Glutamatergic neuron (in vitro differentiated cells): ENCODE measurements around the gene PARG. TPM values are rescaled to one million over a fixed set of nuclear protein-coding genes. Genes with fewer than 3 reads are reported as not detected.
"Not testable (repeated sequence)": the region's sequence is repeated elsewhere in the genome, so short reads cannot be mapped to it uniquely, and the experiment has no call there.

Source experiments
- DNase-seq: peaks from one replicate; pipeline ENCODE4 v3.0.0; 2022
- H3K27ac Mint-ChIP-seq: one replicate; pipeline ENCODE4 v1.8.0; 2020; ENCODE audit warnings: mild to moderate bottlenecking, mixed read lengths, inconsistent platforms; ENCODE audit not compliant: unreplicated experiment
- H3K27me3 Mint-ChIP-seq: one replicate; pipeline ENCODE4 v1.8.0; 2020; ENCODE audit warnings: mild to moderate bottlenecking, moderate library complexity, mixed read lengths, inconsistent platforms; ENCODE audit not compliant: unreplicated experiment
- H3K36me3 Mint-ChIP-seq: one replicate; pipeline ENCODE4 v1.8.0; 2020; ENCODE audit warnings: mild to moderate bottlenecking, mixed read lengths, inconsistent platforms; ENCODE audit not compliant: unreplicated experiment
- H3K4me1 Mint-ChIP-seq: one replicate; pipeline ENCODE4 v1.8.0; 2020; ENCODE audit warnings: mild to moderate bottlenecking, low read depth, mixed read lengths, inconsistent platforms; ENCODE audit not compliant: unreplicated experiment
- H3K4me3 Mint-ChIP-seq: one replicate; pipeline ENCODE4 v1.8.0; 2020; ENCODE audit warnings: mild to moderate bottlenecking, mixed read lengths, inconsistent platforms; ENCODE audit not compliant: unreplicated experiment
- H3K9me3 Mint-ChIP-seq: one replicate; pipeline ENCODE4 v1.8.0; 2020; ENCODE audit warnings: mild to moderate bottlenecking, moderate library complexity, mixed read lengths, inconsistent platforms; ENCODE audit not compliant: unreplicated experiment
- total RNA-seq: library from RNA; stranded (reverse); fragmentation: NEBNext Ultra II Directional; extraction: Animal tissue kit (Norgen Biotek cat#: 25700); gene quantifications from one replicate; pipeline ENCODE4 v1.2.1, GENCODE V29; 2021; ENCODE audit not compliant: unreplicated experiment

PARG gene
- total RNA-seq, 1 donor from 2014 or later, result 53.3 TPM

DNA sequence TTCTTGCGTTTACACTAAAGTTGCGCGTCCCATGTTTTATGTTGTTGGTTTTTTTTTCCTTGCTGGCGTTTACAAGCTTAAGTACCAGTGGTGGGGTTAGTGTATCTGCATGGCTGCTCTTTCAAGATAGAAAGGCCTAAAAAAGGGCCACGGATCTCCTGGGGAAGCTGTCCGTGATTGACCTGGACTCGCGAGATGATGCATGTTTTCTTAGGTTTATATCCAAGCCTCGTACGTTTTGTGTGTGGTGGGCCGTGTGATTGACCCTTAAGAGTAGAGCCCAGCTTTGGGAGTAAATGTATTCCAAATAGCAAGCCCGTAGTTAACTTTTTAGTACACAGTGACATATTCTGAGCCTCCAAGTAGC, 495 bp upstream of the PARG start:
- not testable (repeated sequence) for H3K36me3 Mint-ChIP-seq, H3K9me3 Mint-ChIP-seq, DNase-seq, H3K27me3 Mint-ChIP-seq, H3K4me1 Mint-ChIP-seq
- peak overlapping the region; percentile 98 for H3K4me3 Mint-ChIP-seq
- H3K27ac Mint-ChIP-seq, result peak overlapping the region; percentile 93

DNA sequence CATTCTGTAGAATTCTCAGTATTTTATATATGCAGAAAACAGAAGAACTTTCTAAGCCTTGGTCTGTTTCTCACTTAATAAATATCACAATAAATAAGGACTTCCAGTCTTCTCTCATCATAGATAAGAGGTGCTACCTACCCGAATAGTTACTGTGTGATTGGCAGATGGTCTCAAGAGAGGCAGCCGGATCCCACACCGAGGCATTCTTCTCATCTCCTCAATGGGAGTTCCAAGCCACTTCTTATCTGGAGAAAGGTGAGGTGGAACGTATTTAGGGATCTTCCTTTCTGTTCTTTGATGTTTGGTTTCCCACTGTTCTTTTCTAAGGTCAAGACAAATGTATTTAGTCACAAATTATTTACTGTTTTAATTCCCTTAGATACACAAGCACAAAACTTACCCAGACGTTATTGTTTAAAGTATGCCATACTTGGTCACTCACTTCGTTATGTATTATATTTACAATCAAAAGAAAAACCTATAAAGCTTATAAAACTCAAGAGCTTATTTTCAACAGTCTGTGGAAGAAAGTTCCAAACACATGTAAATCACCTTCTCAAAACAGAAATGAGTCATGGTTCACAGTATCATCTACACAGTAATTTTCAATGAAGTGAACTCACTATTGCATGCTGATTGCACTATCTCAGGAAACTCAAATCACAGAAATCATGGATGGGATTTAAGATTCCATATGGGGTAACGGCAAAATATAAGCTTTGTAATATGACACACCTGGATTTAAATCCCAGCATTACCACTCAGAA, 9.7 kb downstream of the PARG start:
- DNase-seq, H3K4me1 Mint-ChIP-seq, H3K27ac Mint-ChIP-seq, H3K27me3 Mint-ChIP-seq, H3K9me3 Mint-ChIP-seq, H3K36me3 Mint-ChIP-seq, H3K4me3 Mint-ChIP-seq: not testable (repeated sequence)

GRCh38 chr10:49931276-49931675, 10.6 kb downstream of the PARG start:
- H3K4me1 Mint-ChIP-seq, H3K36me3 Mint-ChIP-seq, DNase-seq, H3K27ac Mint-ChIP-seq, H3K9me3 Mint-ChIP-seq, H3K4me3 Mint-ChIP-seq, H3K27me3 Mint-ChIP-seq: not testable (repeated sequence)

- H3K9me3 Mint-ChIP-seq, DNase-seq, H3K4me3 Mint-ChIP-seq, H3K36me3 Mint-ChIP-seq, H3K4me1 Mint-ChIP-seq, H3K27me3 Mint-ChIP-seq, H3K27ac Mint-ChIP-seq: not testable (repeated sequence)
Observed at GRCh38 chr10:49923572-49923971, 18.3 kb downstream of the PARG start.

DNA sequence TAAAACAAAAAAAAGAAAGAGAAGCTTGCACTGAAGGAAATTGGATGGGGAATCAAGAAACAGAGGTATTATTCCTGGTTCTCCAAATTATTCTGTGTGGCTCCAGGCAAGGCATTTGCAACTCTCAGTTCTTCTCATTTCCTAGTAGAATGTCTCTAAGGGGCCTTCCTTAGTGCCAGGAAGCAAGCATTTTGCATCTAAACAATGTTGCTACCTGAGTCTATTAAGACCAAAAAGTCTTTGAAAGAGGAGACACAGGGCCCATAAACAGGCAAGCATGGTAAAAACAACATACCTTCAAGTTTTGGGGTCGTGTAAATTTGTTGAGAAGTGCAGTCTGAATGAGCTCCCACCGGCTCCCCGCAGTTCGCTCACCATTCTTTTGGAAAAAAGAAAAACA, 19.8 kb downstream of the PARG start:
- not testable (repeated sequence) for DNase-seq, H3K9me3 Mint-ChIP-seq, H3K36me3 Mint-ChIP-seq, H3K4me3 Mint-ChIP-seq, H3K27ac Mint-ChIP-seq, H3K4me1 Mint-ChIP-seq, H3K27me3 Mint-ChIP-seq

GRCh38 chr10:49917927-49918326, 23.9 kb downstream of the PARG start:
- DNase-seq, H3K36me3 Mint-ChIP-seq, H3K9me3 Mint-ChIP-seq, H3K4me1 Mint-ChIP-seq, H3K27ac Mint-ChIP-seq, H3K27me3 Mint-ChIP-seq, H3K4me3 Mint-ChIP-seq: not testable (repeated sequence)

GRCh38 chr10:49916451-49916850, 25.4 kb downstream of the PARG start:
- not testable (repeated sequence) for DNase-seq, H3K4me1 Mint-ChIP-seq, H3K27me3 Mint-ChIP-seq, H3K9me3 Mint-ChIP-seq, H3K36me3 Mint-ChIP-seq, H3K4me3 Mint-ChIP-seq, H3K27ac Mint-ChIP-seq

DNA sequence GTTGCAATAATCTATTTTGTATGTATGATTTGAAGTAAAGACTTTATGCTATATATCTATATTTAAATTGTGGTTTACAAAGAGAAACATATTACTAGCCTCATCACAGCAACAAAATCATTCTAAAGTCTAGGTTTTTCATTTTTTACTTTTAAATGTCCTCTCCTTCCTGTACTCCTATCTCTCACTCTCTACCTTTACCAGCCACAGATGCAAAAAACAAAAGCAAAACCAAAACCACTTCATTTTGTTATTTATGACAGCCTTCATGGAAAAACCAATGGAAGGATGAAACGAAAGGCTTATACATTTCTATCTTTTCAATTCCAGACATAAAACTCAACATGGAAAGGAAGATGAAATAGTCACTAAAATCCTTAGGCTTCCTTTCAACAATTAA, 31.5 kb downstream of the PARG start:
- not testable (repeated sequence) for H3K27ac Mint-ChIP-seq, H3K9me3 Mint-ChIP-seq, H3K36me3 Mint-ChIP-seq, H3K27me3 Mint-ChIP-seq, H3K4me1 Mint-ChIP-seq, H3K4me3 Mint-ChIP-seq, DNase-seq

DNA sequence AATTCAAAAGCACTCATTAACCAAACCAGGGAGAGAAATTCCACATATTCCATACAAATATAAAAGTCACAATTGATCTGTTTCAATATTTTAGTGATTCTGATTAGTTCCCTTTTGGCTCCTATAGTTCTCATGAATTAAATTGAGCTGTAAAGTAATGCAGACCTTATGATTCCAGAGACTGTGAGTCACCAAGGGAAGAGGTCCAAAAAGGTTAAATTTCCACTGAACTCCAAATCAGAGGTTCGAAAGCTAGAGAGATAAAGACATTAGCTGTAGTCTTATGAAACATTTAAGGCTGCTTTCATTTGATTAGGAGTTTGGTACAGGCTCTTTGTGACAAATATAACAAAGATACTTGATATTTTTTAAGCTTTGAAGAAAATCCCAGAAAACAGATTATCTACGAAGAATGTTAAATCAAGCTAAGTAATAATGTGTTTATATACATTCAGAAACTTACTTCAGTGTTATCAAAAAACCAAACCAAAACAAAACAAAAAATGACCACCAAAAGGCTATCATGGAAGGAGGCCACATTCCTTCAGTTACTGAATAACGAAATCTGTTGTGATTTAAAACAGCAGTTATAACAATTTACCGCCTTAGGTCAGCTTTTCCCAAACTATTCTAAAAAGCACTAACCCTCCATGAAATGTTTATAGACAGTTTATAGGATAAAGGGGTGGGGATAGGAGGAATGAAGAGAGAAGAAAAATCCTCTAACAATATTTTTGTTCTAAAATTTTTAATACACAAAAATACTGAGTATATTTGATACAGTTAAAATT, 33.3 kb downstream of the PARG start:
- DNase-seq, H3K27ac Mint-ChIP-seq, H3K27me3 Mint-ChIP-seq, H3K4me1 Mint-ChIP-seq, H3K4me3 Mint-ChIP-seq, H3K9me3 Mint-ChIP-seq, H3K36me3 Mint-ChIP-seq: not testable (repeated sequence)

- H3K27me3 Mint-ChIP-seq, H3K4me1 Mint-ChIP-seq, DNase-seq, H3K4me3 Mint-ChIP-seq, H3K9me3 Mint-ChIP-seq, H3K36me3 Mint-ChIP-seq, H3K27ac Mint-ChIP-seq: not testable (repeated sequence)
Observed at GRCh38 chr10:49903829-49904228, 38.0 kb downstream of the PARG start.

DNA sequence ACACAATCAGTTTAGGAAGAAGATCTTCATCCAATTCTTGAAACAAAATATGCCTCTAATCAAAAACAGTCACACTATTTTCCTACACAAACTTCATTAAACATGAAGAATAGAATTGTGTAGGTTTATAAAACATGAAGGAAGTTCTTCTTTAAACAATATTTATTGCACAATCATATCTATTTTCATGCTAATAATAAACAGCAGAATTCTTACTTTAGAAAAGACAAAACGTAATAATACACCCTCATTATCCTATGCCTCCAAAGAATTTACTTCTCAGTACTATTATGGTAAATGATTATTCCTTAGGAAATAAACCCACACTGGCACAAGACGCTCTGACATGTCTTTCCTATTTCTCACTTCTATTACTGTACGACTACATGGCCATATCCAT, 41.4 kb downstream of the PARG start:
- not testable (repeated sequence) for DNase-seq, H3K27ac Mint-ChIP-seq, H3K4me1 Mint-ChIP-seq, H3K36me3 Mint-ChIP-seq, H3K27me3 Mint-ChIP-seq, H3K9me3 Mint-ChIP-seq, H3K4me3 Mint-ChIP-seq

DNA sequence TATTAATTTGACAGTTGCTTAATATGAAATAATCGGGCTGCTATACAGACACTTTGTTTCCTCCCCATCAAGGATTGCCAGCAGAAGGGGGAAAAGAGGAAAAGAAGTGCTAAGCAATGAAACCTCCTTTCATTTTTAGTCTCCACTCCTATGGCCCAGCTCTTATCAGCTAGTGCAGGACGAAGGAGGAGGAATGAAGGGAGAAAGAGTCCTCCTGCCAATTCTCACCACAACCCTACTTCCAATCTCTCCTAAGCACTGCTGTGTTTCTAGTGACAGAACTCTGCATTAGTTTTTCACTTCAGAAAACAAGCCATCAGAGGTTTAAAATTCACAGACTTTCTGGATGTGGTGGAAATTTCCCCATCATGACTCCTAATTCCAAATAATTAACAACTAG, 41.8 kb downstream of the PARG start:
- H3K27me3 Mint-ChIP-seq, H3K9me3 Mint-ChIP-seq, H3K36me3 Mint-ChIP-seq, H3K27ac Mint-ChIP-seq, H3K4me3 Mint-ChIP-seq, H3K4me1 Mint-ChIP-seq, DNase-seq: not testable (repeated sequence)
